ENCODE measurements around the gene VDAC2. TPM values are rescaled to one million over a fixed set of nuclear protein-coding genes. Genes with fewer than 3 reads are reported as not detected.
A peak's percentile ranks its signal among the peaks of the same experiment; 100 is the strongest.
"Not testable (repeated sequence)": the region's sequence is repeated elsewhere in the genome, so short reads cannot be mapped to it uniquely, and the experiment has no call there.

Gene VDAC2
- total RNA-seq, 3 donors from 2014 or later, result 265 to 296 (median 284) TPM

GRCh38 chr10:75181073-75181472, 29.5 kb upstream of the VDAC2 start:
- Histone ChIP-seq H3K4me3 (no peak overlapping the region), H3K4me1 (ENCODE audit: low read depth) (peaks cover 11% of the 10 kb centered on the region), H3K36me3 (ENCODE audit: low read depth) (no peaks in the 10 kb centered on the region), H3K9me3 (no peaks in the 10 kb centered on the region)
- intact Hi-C loops (cut with DNase I, micrococcal nuclease), result no loop called here
- no peak for DNase-seq
- peak; percentile 47 for ATAC-seq
- TF ChIP-seq CTCF (IDR thresholded peaks at IDR 0.05), result no peak

GRCh38 chr10:75186310-75186709, 24.3 kb upstream of the VDAC2 start:
- intact Hi-C loops (cut with DNase I, micrococcal nuclease), result no loop called here
- Histone ChIP-seq H3K4me1 (ENCODE audit: low read depth) (peaks cover 15% of the 10 kb centered on the region), H3K9me3 (no peaks in the 10 kb centered on the region), H3K4me3 (no peak overlapping the region), H3K36me3 (ENCODE audit: low read depth) (no peaks in the 10 kb centered on the region)
- TF ChIP-seq CTCF (IDR thresholded peaks at IDR 0.05), result no peak
- ATAC-seq (no peak), DNase-seq (no peak)

GRCh38 chr10:75187961-75188426, 22.6 kb upstream of the VDAC2 start:
- intact Hi-C loops (cut with DNase I, micrococcal nuclease), result no loop called here
- H3K4me3 ChIP-seq, result no peak overlapping the region
- peak; percentile 79 for TF ChIP-seq CTCF (IDR thresholded peaks at IDR 0.05)
- no peaks in the 10 kb centered on the region for H3K9me3 ChIP-seq
- DNase-seq, result peak in 2 of 3 donors; percentile 56 to 67
- H3K36me3 ChIP-seq (ENCODE audit: low read depth), result no peaks in the 10 kb centered on the region
- ATAC-seq, result peak; percentile 84
- peaks cover 30% of the 10 kb centered on the region for H3K4me1 ChIP-seq (ENCODE audit: low read depth)

- DNase-seq, ATAC-seq: not testable (repeated sequence)
- peaks cover 30% of the 10 kb centered on the region for H3K4me1 ChIP-seq (ENCODE audit: low read depth)
Measured at GRCh38 chr10:75188522-75188921, 22.1 kb upstream of the VDAC2 start.

GRCh38 chr10:75189266-75190096, 21.1 kb upstream of the VDAC2 start:
- Histone ChIP-seq H3K4me1 (ENCODE audit: low read depth) (peaks cover 33% of the 10 kb centered on the region), H3K9me3 (no peaks in the 10 kb centered on the region), H3K4me3 (no peak overlapping the region), H3K36me3 (ENCODE audit: low read depth) (no peaks in the 10 kb centered on the region)
- TF ChIP-seq CTCF (IDR thresholded peaks at IDR 0.05), result no peak
- intact Hi-C loops (cut with DNase I, micrococcal nuclease), result no loop called here
- ATAC-seq (no peak), DNase-seq (no peak)

More at GRCh38 chr10:75188522-75188921, 22.1 kb upstream of the VDAC2 start:
- H3K9me3 ChIP-seq; H3K36me3 ChIP-seq (ENCODE audit: low read depth); intact Hi-C loops (cut with DNase I, micrococcal nuclease); H3K4me3 ChIP-seq: not testable (repeated sequence)

GRCh38 chr10:75191821-75192568, 18.6 kb upstream of the VDAC2 start:
- ATAC-seq (peak; percentile 84), DNase-seq (peak; percentile 61 to 65 (median 62))
- no peaks in the 10 kb centered on the region for H3K36me3 ChIP-seq (ENCODE audit: low read depth)
- no peaks in the 10 kb centered on the region for H3K9me3 ChIP-seq
- peaks cover 21% of the 10 kb centered on the region for H3K4me1 ChIP-seq (ENCODE audit: low read depth)
- intact Hi-C loops (cut with DNase I, micrococcal nuclease), result no loop called here
- no peak overlapping the region for H3K4me3 ChIP-seq
- TF ChIP-seq CTCF (IDR thresholded peaks at IDR 0.05), result no peak

- intact Hi-C loops (cut with DNase I, micrococcal nuclease); H3K9me3 ChIP-seq; ATAC-seq; H3K4me3 ChIP-seq; DNase-seq; H3K36me3 ChIP-seq (ENCODE audit: low read depth): not testable (repeated sequence)
- H3K4me1 ChIP-seq (ENCODE audit: low read depth), result peaks cover 21% of the 10 kb centered on the region
Measured at GRCh38 chr10:75194625-75195024, 16.0 kb upstream of the VDAC2 start.

Measured in mucosa of descending colon (tissue), 3 donors.